ENCODE measurements around the gene PLSCR4.

The PLSCR4 gene

GRCh38 chr3:146161663-146162002, 89.3 kb downstream of the PLSCR4 start:
- Mint-ChIP-seq H3K36me3 (ENCODE audit: insufficient read depth) (no peaks in the 10 kb centered on the region), H3K4me1 (no peaks in the 10 kb centered on the region), H3K4me3 (peak overlapping the region; percentile 14), H3K27ac (ENCODE audit: low read depth) (no peak overlapping the region), H3K9me3 (no peaks in the 10 kb centered on the region), H3K27me3 (peaks cover 42% of the 10 kb centered on the region)
- DNase-seq (ENCODE audit: low spot score in 2 of 2), result no peak
- no peak for ATAC-seq (replicated peaks; ENCODE audit: extremely low read depth, poor library complexity, severe bottlenecking)

GRCh38 chr3:146160964-146161662, 89.8 kb downstream of the PLSCR4 start, which contains the start of gene PLOD2:
PLOD2 (minus strand) TSS chr3:146161184; CDS start chr3:146160989, 195 bp downstream.
- H3K4me1 Mint-ChIP-seq, result no peaks in the 10 kb centered on the region

GRCh38 chr3:146160321-146160963, 90.5 kb downstream of the PLSCR4 start:
- Mint-ChIP-seq H3K36me3 (ENCODE audit: insufficient read depth) (no peaks in the 10 kb centered on the region), H3K27ac (ENCODE audit: low read depth) (no peak overlapping the region), H3K9me3 (no peaks in the 10 kb centered on the region), H3K27me3 (peaks cover 42% of the 10 kb centered on the region), H3K4me3 (peak overlapping the region; percentile 39), H3K4me1 (no peaks in the 10 kb centered on the region)
- ATAC-seq (replicated peaks; ENCODE audit: extremely low read depth, poor library complexity, severe bottlenecking) (no peak), DNase-seq (ENCODE audit: low spot score in 2 of 2) (no peak)

More at GRCh38 chr3:146160964-146161662, 89.8 kb downstream of the PLSCR4 start, which contains the start of gene PLOD2:
- DNase-seq (ENCODE audit: low spot score in 2 of 2), result no peak
- Mint-ChIP-seq H3K9me3 (no peaks in the 10 kb centered on the region), H3K27ac (ENCODE audit: low read depth) (no peak within 1 kb of the TSS), H3K27me3 (peaks cover 42% of the 10 kb centered on the region), H3K36me3 (ENCODE audit: insufficient read depth) (no peaks in the 10 kb centered on the region), H3K4me3 (peak within 1 kb of the TSS; percentile 39)
- no peak for ATAC-seq (replicated peaks; ENCODE audit: extremely low read depth, poor library complexity, severe bottlenecking)

- Mint-ChIP-seq H3K27ac (ENCODE audit: low read depth) (no peak overlapping the region), H3K4me3 (peak overlapping the region; percentile 39)
- no peak for ATAC-seq (replicated peaks; ENCODE audit: extremely low read depth, poor library complexity, severe bottlenecking)
These were observed 91.1 kb downstream of the PLSCR4 start for GRCh38 chr3:146159616-146160320.

GRCh38 chr3:146159037-146159436, 91.9 kb downstream of the PLSCR4 start:
- no peaks in the 10 kb centered on the region for H3K36me3 Mint-ChIP-seq (ENCODE audit: insufficient read depth)
- H3K27me3 Mint-ChIP-seq, result peaks cover 42% of the 10 kb centered on the region
- no peak overlapping the region for H3K4me3 Mint-ChIP-seq
- ATAC-seq (replicated peaks; ENCODE audit: extremely low read depth, poor library complexity, severe bottlenecking) (no peak), DNase-seq (ENCODE audit: low spot score in 2 of 2) (no peak)
- H3K27ac Mint-ChIP-seq (ENCODE audit: low read depth), result no peak overlapping the region
- no peaks in the 10 kb centered on the region for H3K9me3 Mint-ChIP-seq
- H3K4me1 Mint-ChIP-seq, result no peaks in the 10 kb centered on the region

More at GRCh38 chr3:146159616-146160320, 91.1 kb downstream of the PLSCR4 start:
- no peak for DNase-seq (ENCODE audit: low spot score in 2 of 2)
- Mint-ChIP-seq H3K36me3 (ENCODE audit: insufficient read depth) (no peaks in the 10 kb centered on the region), H3K27me3 (peaks cover 42% of the 10 kb centered on the region), H3K9me3 (no peaks in the 10 kb centered on the region), H3K4me1 (no peaks in the 10 kb centered on the region)

- no peak overlapping the region for H3K4me3 Mint-ChIP-seq
- DNase-seq (ENCODE audit: low spot score in 2 of 2) (no peak), ATAC-seq (replicated peaks; ENCODE audit: extremely low read depth, poor library complexity, severe bottlenecking) (no peak)
- no peaks in the 10 kb centered on the region for H3K4me1 Mint-ChIP-seq
- H3K36me3 Mint-ChIP-seq (ENCODE audit: insufficient read depth), result no peaks in the 10 kb centered on the region
- H3K27ac Mint-ChIP-seq (ENCODE audit: low read depth), result no peak overlapping the region
- H3K9me3 Mint-ChIP-seq, result no peaks in the 10 kb centered on the region
- peaks cover 27% of the 10 kb centered on the region for H3K27me3 Mint-ChIP-seq
These were observed 93.4 kb downstream of the PLSCR4 start for GRCh38 chr3:146157325-146158060.

- Mint-ChIP-seq H3K27ac (ENCODE audit: low read depth) (no peak overlapping the region), H3K9me3 (no peaks in the 10 kb centered on the region), H3K4me3 (no peak overlapping the region), H3K36me3 (ENCODE audit: insufficient read depth) (no peaks in the 10 kb centered on the region), H3K4me1 (no peaks in the 10 kb centered on the region), H3K27me3 (peaks cover 20% of the 10 kb centered on the region)
- ATAC-seq (replicated peaks; ENCODE audit: extremely low read depth, poor library complexity, severe bottlenecking) (no peak), DNase-seq (ENCODE audit: low spot score in 2 of 2) (no peak)
These were observed 94.1 kb downstream of the PLSCR4 start for GRCh38 chr3:146156666-146157314.

- peaks cover 18% of the 10 kb centered on the region for H3K27me3 Mint-ChIP-seq
- H3K36me3 Mint-ChIP-seq (ENCODE audit: insufficient read depth), result no peaks in the 10 kb centered on the region
- no peak for ATAC-seq (replicated peaks; ENCODE audit: extremely low read depth, poor library complexity, severe bottlenecking)
- H3K27ac Mint-ChIP-seq (ENCODE audit: low read depth), result no peak overlapping the region
- no peaks in the 10 kb centered on the region for H3K4me1 Mint-ChIP-seq
- H3K4me3 Mint-ChIP-seq, result no peak overlapping the region
- no peak for DNase-seq (ENCODE audit: low spot score in 2 of 2)
- no peaks in the 10 kb centered on the region for H3K9me3 Mint-ChIP-seq
These were observed 94.8 kb downstream of the PLSCR4 start for GRCh38 chr3:146156095-146156494.

GRCh38 chr3:146154995-146155394, 95.9 kb downstream of the PLSCR4 start:
- no peak for ATAC-seq (replicated peaks; ENCODE audit: extremely low read depth, poor library complexity, severe bottlenecking)
- Mint-ChIP-seq H3K27me3 (peaks cover 14% of the 10 kb centered on the region), H3K36me3 (ENCODE audit: insufficient read depth) (no peaks in the 10 kb centered on the region), H3K27ac (ENCODE audit: low read depth) (no peak overlapping the region), H3K4me1 (no peaks in the 10 kb centered on the region), H3K9me3 (no peaks in the 10 kb centered on the region), H3K4me3 (no peak overlapping the region)
- DNase-seq (ENCODE audit: low spot score in 2 of 2), result no peak

GRCh38 chr3:146154316-146154715, 96.6 kb downstream of the PLSCR4 start:
- Mint-ChIP-seq H3K27me3 (peaks cover 7% of the 10 kb centered on the region), H3K36me3 (ENCODE audit: insufficient read depth) (no peaks in the 10 kb centered on the region), H3K4me3 (no peak overlapping the region), H3K4me1 (no peaks in the 10 kb centered on the region), H3K9me3 (no peaks in the 10 kb centered on the region), H3K27ac (ENCODE audit: low read depth) (no peak overlapping the region)
- DNase-seq (ENCODE audit: low spot score in 2 of 2) (no peak), ATAC-seq (replicated peaks; ENCODE audit: extremely low read depth, poor library complexity, severe bottlenecking) (no peak)

GRCh38 chr3:146153429-146153828, 97.5 kb downstream of the PLSCR4 start:
- no peak for DNase-seq (ENCODE audit: low spot score in 2 of 2)

GRCh38 chr3:146152834-146153233, 98.1 kb downstream of the PLSCR4 start:
- no peak overlapping the region for H3K27ac Mint-ChIP-seq (ENCODE audit: low read depth)
- H3K36me3 Mint-ChIP-seq (ENCODE audit: insufficient read depth), result no peaks in the 10 kb centered on the region
- no peak overlapping the region for H3K4me3 Mint-ChIP-seq
- ATAC-seq (replicated peaks; ENCODE audit: extremely low read depth, poor library complexity, severe bottlenecking) (no peak), DNase-seq (ENCODE audit: low spot score in 2 of 2) (no peak)
- no peaks in the 10 kb centered on the region for H3K9me3 Mint-ChIP-seq
- H3K27me3 Mint-ChIP-seq, result no peaks in the 10 kb centered on the region
- H3K4me1 Mint-ChIP-seq, result no peaks in the 10 kb centered on the region

More at GRCh38 chr3:146153429-146153828, 97.5 kb downstream of the PLSCR4 start:
- Mint-ChIP-seq H3K9me3 (no peaks in the 10 kb centered on the region), H3K4me3 (no peak overlapping the region), H3K27me3 (no peaks in the 10 kb centered on the region), H3K36me3 (ENCODE audit: insufficient read depth) (no peaks in the 10 kb centered on the region), H3K27ac (ENCODE audit: low read depth) (no peak overlapping the region), H3K4me1 (no peaks in the 10 kb centered on the region)
- no peak for ATAC-seq (replicated peaks; ENCODE audit: extremely low read depth, poor library complexity, severe bottlenecking)

All from central memory CD8-positive, alpha-beta T cell (primary cell).